Bronchial smooth muscle cell (primary cell): ENCODE data around the gene GBP7. TPM values are rescaled to one million over a fixed set of nuclear protein-coding genes. Genes with fewer than 3 reads are reported as not detected.

ENCODE experiments used
- total RNA-seq: library from RNA; depleted of rRNA; stranded (reverse); fragments of >200 nt; gene quantifications from 2 replicates; pipeline ENCODE4 v1.2.1, GENCODE V29; 2014

Gene GBP7
- total RNA-seq, result not detected in 2 replicates

GRCh38 chr1:89175601-89176256 lies at the start of gene GBP7:
Gene GBP7, minus strand, starts transcription at chr1:89176003. Its CDS starts 4,068 bp downstream, at chr1:89171935.

GRCh38 chr1:89198491-89199072 lies 22.8 kb upstream of the GBP7 start, which contains the start of gene GBP4:
Gene GBP4, minus strand, starts transcription at chr1:89198942. Its CDS starts 108 bp downstream, at chr1:89198834.

GRCh38 chr1:89125913-89126580 lies 49.8 kb downstream of the GBP7 start, which contains the start of gene GBP2:
Gene GBP2, minus strand, starts transcription at chr1:89126114. Its CDS starts 4,148 bp downstream, at chr1:89121966.

Other genes starting within 250 kb of the GBP7 start
- 15.9 and 50.4 TPM in 2 replicates for gene KYAT3, start 183.4 kb downstream of the GBP7 start, total RNA-seq
- gene RBMXL1, start 183.4 kb downstream of the GBP7 start, total RNA-seq, result 5.6 and 8.2 TPM in 2 replicates
- 18.9 and 32.5 TPM in 2 replicates for gene GBP3, start 153.1 kb downstream of the GBP7 start, total RNA-seq
- gene GBP1, start 110.8 kb downstream of the GBP7 start, total RNA-seq, result 11.0 and 19.7 TPM in 2 replicates
- gene GBP2, start 49.9 kb downstream of the GBP7 start, total RNA-seq, result 48.1 and 87.7 TPM in 2 replicates
- gene GBP4, start 22.9 kb upstream of the GBP7 start, total RNA-seq, result 0.16 and 0.26 TPM in 2 replicates
- 0.16 TPM in 1 of 2 replicates, not detected in the other for gene GBP5, start 96.9 kb upstream of the GBP7 start, total RNA-seq
- 0.17 TPM in 1 of 2 replicates, not detected in the other for gene GBP6, start 188.1 kb upstream of the GBP7 start, total RNA-seq